ENCODE results near the gene ZBTB5.

ZBTB5 gene

GRCh38 chr9:37464426-37465248, 613 bp downstream of the ZBTB5 start:
- TF ChIP-seq CTCF (IDR thresholded peaks at IDR 0.05; ENCODE audit: low read depth, low read length): no peak
- peak overlapping the region; percentile 74 for H3K4me3 ChIP-seq (ENCODE audit: low read depth, low read length)
- H3K4me1 ChIP-seq: no peaks in the 10 kb centered on the region; the same call in 1 of the 2 replicates
- no peak for DNase-seq
- no peaks in the 10 kb centered on the region for H3K9me3 ChIP-seq
- H3K27me3 ChIP-seq: no peaks in the 10 kb centered on the region
- no peaks in the 10 kb centered on the region for H3K36me3 ChIP-seq

- TF ChIP-seq CTCF (IDR thresholded peaks at IDR 0.05; ENCODE audit: low read depth, low read length): no peak
- DNase-seq: no peak
- H3K27me3 ChIP-seq: no peaks in the 10 kb centered on the region
- no peaks in the 10 kb centered on the region; the same call in 1 of the 2 replicates for H3K4me1 ChIP-seq
- H3K9me3 ChIP-seq: no peaks in the 10 kb centered on the region
- H3K36me3 ChIP-seq: no peaks in the 10 kb centered on the region
- peak overlapping the region; percentile 74 for H3K4me3 ChIP-seq (ENCODE audit: low read depth, low read length)
Observed at GRCh38 chr9:37464006-37464405, 1.2 kb downstream of the ZBTB5 start.

GRCh38 chr9:37456817-37457216, 8.4 kb downstream of the ZBTB5 start:
- no peak for TF ChIP-seq CTCF (IDR thresholded peaks at IDR 0.05; ENCODE audit: low read depth, low read length)
- no peaks in the 10 kb centered on the region; the same call in 1 of the 2 replicates for H3K36me3 ChIP-seq
- H3K4me3 ChIP-seq (ENCODE audit: low read depth, low read length): no peak overlapping the region
- no peaks in the 10 kb centered on the region for H3K9me3 ChIP-seq
- H3K27me3 ChIP-seq: no peaks in the 10 kb centered on the region; the same call in 1 of the 2 replicates
- peaks cover 8% of the 10 kb centered on the region for H3K4me1 ChIP-seq
- no peak for DNase-seq

- no peaks in the 10 kb centered on the region for H3K9me3 ChIP-seq
- no peak overlapping the region for H3K4me3 ChIP-seq (ENCODE audit: low read depth, low read length)
- no peak for DNase-seq
- H3K36me3 ChIP-seq: no peaks in the 10 kb centered on the region; the same call in 1 of the 2 replicates
- H3K27me3 ChIP-seq: no peaks in the 10 kb centered on the region; the same call in 1 of the 2 replicates
- TF ChIP-seq CTCF (IDR thresholded peaks at IDR 0.05; ENCODE audit: low read depth, low read length): no peak
- peaks cover 8% of the 10 kb centered on the region for H3K4me1 ChIP-seq
Observed at GRCh38 chr9:37455884-37456647, 9.2 kb downstream of the ZBTB5 start.

- no peak for DNase-seq
- H3K4me1 ChIP-seq: peaks cover 8% of the 10 kb centered on the region
- TF ChIP-seq CTCF (IDR thresholded peaks at IDR 0.05; ENCODE audit: low read depth, low read length): no peak
- H3K27me3 ChIP-seq: no peaks in the 10 kb centered on the region; the same call in 1 of the 2 replicates
- H3K9me3 ChIP-seq: no peaks in the 10 kb centered on the region
- no peaks in the 10 kb centered on the region; the same call in 1 of the 2 replicates for H3K36me3 ChIP-seq
- no peak overlapping the region for H3K4me3 ChIP-seq (ENCODE audit: low read depth, low read length)
Observed at GRCh38 chr9:37454238-37454637, 11.0 kb downstream of the ZBTB5 start.
